WTC11 (cell line): ENCODE measurements around the gene CAPZB.

Experiments
- ATF3 ChIP-seq: sonication (generic); formaldehyde crosslinking; conservative IDR thresholded peaks from 2 replicates; pipeline ENCODE4 v1.8.1; 2022; ENCODE audit warnings: mild to moderate bottlenecking, missing genetic modification reagents
- CBFB ChIP-seq: sonication (generic); formaldehyde crosslinking; IDR thresholded peaks from 2 replicates; pipeline ENCODE4 v1.8.1; 2022; ENCODE audit warnings: mild to moderate bottlenecking, low read depth, missing genetic modification reagents
- CTCF ChIP-seq: fragments of 200-600 bp; IDR thresholded peaks from 2 replicates; pipeline ENCODE4 v1.8.0; 2022; ENCODE audit warnings: antibody characterized with exemption
- E2F4 ChIP-seq: sonication (generic); formaldehyde crosslinking; IDR thresholded peaks from 2 replicates; pipeline ENCODE4 v1.8.1; 2022; ENCODE audit warnings: low read depth, mild to moderate bottlenecking, moderate library complexity, missing genetic modification reagents, borderline replicate concordance
- NFE2L1 ChIP-seq: sonication (generic); formaldehyde crosslinking; IDR thresholded peaks from 2 replicates; pipeline ENCODE4 v1.8.1; 2023; ENCODE audit warnings: missing genetic modification reagents
- NR2C2 ChIP-seq: sonication (generic); formaldehyde crosslinking; IDR thresholded peaks from 2 replicates; pipeline ENCODE4 v1.8.0; 2022; ENCODE audit warnings: mild to moderate bottlenecking, missing genetic modification reagents
- SP1 ChIP-seq: sonication (generic); formaldehyde crosslinking; conservative IDR thresholded peaks from 2 replicates; pipeline ENCODE4 v1.8.1; 2022; ENCODE audit warnings: missing genetic modification reagents
- TF ChIP-seq, protein P1 (sequence below): sonication (generic); formaldehyde crosslinking; IDR thresholded peaks from 2 replicates; pipeline ENCODE4 v1.8.1; 2023; ENCODE audit warnings: mild to moderate bottlenecking, missing genetic modification reagents, moderate library complexity

- no peak for TF ChIP-seq SP1 (CRISPR knock-in tag)
- TF ChIP-seq CTCF: no peak
- no peak for TF ChIP-seq CBFB
- TF ChIP-seq, protein P1, sequence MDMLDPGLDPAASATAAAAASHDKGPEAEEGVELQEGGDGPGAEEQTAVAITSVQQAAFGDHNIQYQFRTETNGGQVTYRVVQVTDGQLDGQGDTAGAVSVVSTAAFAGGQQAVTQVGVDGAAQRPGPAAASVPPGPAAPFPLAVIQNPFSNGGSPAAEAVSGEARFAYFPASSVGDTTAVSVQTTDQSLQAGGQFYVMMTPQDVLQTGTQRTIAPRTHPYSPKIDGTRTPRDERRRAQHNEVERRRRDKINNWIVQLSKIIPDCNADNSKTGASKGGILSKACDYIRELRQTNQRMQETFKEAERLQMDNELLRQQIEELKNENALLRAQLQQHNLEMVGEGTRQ: no peak
- TF ChIP-seq NFE2L1 (CRISPR knock-in tag): no peak
- TF ChIP-seq NR2C2: no peak
- TF ChIP-seq E2F4 (CRISPR knock-in tag): no peak
- no peak for TF ChIP-seq ATF3 (CRISPR knock-in tag)
Measured at GRCh38 chr1:19444296-19445021, 40.9 kb downstream of the CAPZB start.
